Stimulated activated CD4-positive, alpha-beta T cell treated with anti-CD3 and anti-CD28 coated beads, Interleukin-1b, Interleukin-23, amount 100 ng/mL, for 4 hours (primary cell): ENCODE measurements around the gene DNAJC13.
A peak's percentile ranks its signal among the peaks of the same experiment; 100 is the strongest.

Experiments
- DNase-seq, 2 donors: peaks; one replicate each; pipeline ENCODE4 v3.0.0-alpha.2; 2020; ENCODE audit warnings: low read depth in 2 of 2

The DNAJC13 gene

DNA sequence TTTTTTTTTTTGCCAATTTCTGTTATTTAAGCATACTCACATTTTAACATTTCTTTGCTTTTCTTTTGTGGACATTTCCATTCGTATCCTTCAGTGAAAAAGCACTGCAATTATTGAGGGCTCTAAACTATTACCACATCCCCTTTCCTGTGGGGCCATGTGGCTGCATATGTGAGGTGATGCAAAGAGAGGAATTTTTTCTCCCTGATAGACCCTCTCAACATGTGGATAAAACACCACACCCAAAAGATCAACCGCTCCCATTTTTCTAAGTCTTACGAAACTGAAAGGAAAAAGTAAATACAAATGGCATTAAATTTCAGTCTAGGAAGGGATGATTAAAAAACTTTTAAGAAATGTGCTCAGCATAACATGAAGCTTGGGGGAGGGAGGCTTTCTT, 68.8 kb downstream of the DNAJC13 start:
- no peak for DNase-seq

DNA sequence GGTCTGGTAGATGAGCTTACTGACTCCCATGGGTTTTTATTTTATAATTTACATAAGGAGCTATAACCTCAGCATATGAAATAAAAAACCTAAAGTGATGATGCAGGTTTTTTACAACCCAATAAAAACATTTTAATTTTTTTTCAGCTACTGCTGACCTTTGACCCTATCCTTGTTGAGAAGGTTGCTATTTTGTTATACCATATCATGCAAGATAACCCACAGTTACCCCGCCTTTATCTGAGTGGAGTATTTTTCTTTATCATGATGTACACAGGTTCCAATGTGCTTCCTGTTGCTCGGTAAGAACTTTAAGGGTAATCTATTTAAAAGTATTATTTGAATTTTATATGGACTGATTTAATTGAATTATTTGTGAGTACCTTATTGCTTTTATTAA, 70.8 kb downstream of the DNAJC13 start:
- DNase-seq, result no peak

DNA sequence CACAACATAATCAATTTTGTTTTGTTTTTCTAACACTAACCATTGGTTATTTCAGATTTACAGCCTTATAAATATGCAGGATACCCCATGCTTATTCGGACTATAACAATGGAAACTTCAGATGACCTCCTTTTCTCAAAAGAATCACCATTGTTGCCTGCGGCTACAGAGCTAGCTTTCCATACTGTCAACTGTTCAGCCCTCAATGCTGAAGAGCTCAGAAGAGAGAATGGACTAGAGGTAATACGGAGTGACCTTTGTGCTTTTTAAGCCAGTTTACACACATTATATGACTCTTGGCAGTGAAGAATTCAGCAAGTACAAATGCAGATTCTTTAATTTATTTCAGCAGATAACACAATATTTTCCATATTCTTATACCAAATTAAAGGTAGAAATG, 81.8 kb downstream of the DNAJC13 start:
- no peak for DNase-seq

DNA sequence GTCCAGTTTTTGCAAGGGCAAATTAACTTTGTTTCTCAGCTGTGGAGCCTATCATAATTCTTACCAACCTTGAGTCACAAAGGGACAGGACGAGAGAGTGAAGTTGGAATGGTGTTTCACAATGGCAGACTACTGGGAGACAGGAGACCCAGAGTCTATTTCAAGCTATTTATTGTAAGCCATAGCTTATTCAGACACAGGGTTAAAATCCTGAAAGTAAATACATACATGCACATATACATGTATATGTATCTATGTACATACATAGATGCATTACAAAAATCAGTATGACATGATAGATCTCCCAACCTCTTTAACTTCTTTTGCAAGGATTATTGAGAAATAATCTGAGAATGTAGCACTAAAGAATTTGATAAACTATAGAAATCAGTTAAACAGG, 86.3 kb downstream of the DNAJC13 start:
- no peak for DNase-seq

DNA sequence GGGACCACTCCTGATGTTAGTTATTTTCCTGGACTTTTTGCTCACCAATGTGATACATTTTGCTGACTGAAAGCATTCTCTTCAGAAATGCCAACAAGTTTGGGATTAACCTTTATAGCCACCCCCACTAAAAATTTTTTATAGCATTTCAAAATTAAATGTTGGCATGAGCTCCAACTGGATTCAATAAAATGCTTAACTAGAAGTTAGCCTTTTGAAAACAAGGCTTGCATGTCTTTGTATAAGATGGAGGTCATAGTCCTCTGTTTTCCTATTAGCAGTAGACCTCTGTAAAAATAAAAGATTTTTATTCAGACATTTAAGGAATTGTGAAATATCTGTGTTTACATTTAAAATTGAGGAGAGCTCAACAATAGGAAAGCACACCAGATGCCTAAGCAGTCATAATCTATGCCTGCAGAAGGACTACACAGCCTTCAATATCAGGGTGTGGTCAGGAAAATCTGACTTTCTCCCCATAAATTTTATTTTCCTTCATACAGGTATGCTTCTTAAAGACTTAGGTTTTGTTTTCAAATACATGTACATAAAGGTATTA, 87.2 kb downstream of the DNAJC13 start:
- DNase-seq, result no peak

DNA sequence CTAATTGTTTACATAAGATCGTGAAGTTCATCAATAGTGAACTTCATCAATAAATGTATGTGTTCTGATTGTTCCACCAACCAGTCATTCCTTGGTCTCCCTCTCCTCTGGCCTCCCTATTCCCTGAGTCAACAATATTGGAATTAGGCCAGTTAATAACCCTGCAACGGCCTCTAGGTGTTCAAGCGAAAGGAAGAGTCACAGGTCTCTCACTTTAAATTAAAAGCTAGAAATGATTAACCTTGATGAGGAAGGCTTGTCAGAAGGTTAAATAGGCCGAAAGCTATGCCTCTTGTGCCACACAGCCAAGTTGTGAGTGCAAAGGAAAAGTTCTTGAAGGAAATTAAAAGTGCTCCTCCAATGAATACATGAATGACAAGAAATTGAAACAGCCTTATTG, 90.4 kb downstream of the DNAJC13 start:
- DNase-seq, result no peak

GRCh38 chr3:132509096-132509495, 91.8 kb downstream of the DNAJC13 start:
- DNase-seq, result no peak

DNA sequence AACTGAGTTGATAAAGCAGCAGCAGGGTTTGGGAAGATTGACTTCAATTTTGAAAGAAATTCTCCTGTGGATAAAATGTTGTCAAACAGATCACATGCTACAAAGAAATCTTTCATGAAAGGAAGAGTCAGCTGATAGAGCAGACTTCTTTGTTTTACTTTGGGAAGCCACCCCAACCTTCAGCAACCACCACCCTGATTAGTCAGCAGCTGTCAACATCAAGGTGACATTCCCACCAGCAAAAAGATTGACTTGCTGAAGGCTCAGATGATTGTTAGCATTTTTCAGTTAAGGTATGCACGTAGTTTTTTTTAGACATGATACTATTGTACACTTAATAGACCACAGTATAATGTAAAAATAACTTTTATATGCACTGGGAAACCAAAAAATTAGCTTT, 92.2 kb downstream of the DNAJC13 start:
- DNase-seq, result no peak

DNA sequence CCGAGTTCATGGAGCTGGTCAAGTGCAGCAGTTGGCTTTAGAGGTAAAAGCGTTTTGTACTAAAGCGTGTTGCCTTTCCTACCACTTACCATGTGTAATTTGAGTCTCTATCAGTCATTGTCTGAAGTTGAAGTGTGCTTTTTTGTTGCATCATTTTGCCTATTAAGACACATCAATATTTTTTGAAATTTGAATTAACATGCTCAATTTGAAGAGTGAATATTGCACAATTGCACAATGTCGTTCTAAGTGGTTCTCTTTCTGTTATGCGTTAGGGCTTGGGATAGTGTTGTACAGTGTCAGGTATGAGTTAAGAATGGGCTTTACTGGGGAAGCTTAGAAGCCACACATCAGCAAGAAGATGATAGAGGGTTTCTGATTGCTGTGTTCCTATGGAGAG, 95.8 kb downstream of the DNAJC13 start:
- DNase-seq, result no peak

GRCh38 chr3:132517311-132517710, 100.0 kb downstream of the DNAJC13 start:
- no peak for DNase-seq

GRCh38 chr3:132519914-132520313, 102.6 kb downstream of the DNAJC13 start:
- DNase-seq, result no peak

- DNase-seq, result no peak
These were observed 104.6 kb downstream of the DNAJC13 start for GRCh38 chr3:132521901-132522300.

GRCh38 chr3:132522353-132522752, 105.1 kb downstream of the DNAJC13 start:
- no peak for DNase-seq

- DNase-seq, result no peak
These were observed 113.3 kb downstream of the DNAJC13 start for GRCh38 chr3:132530624-132531023.

DNA sequence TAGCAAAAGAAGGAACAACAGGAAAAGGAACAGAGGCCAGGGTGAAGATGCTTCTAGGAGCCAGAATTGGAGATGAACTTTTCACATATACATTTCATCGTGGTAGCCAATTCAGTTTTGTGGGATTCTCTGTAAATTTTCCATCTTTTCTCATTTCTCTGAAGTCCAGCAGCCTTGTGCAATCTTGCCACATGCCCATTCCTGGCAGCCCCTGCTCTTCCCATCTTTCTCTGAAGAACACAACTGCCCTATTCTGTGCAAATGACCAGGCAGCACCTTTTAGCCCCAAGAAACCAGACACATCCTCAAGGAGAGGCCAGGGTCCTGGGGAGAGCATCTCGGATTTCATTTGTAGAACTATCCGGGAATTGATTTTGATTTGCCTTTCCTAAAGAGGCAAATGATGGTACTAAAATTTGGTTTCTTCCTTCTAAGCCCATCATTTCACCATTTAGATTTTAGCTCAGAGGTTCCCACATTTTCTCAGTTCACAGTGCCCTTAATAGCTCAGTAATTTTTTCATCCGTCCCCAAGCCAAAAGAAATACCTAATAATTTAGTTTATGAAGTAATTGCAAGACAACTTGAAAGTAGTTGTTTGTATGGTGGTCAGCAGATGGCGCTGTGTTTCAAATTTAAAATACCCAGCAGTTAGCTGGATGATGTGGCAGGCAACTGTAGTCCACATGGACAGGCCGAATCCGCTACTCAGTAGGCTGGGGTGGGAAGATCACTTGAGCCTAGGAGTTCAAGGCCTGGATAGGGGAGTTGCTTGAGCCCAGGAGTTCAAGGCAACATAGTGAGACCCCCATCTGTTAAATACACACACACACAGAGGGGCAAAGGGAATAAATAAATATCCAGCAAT, 118.5 kb downstream of the DNAJC13 start:
- DNase-seq, result peak; percentile 33 to 41

DNA sequence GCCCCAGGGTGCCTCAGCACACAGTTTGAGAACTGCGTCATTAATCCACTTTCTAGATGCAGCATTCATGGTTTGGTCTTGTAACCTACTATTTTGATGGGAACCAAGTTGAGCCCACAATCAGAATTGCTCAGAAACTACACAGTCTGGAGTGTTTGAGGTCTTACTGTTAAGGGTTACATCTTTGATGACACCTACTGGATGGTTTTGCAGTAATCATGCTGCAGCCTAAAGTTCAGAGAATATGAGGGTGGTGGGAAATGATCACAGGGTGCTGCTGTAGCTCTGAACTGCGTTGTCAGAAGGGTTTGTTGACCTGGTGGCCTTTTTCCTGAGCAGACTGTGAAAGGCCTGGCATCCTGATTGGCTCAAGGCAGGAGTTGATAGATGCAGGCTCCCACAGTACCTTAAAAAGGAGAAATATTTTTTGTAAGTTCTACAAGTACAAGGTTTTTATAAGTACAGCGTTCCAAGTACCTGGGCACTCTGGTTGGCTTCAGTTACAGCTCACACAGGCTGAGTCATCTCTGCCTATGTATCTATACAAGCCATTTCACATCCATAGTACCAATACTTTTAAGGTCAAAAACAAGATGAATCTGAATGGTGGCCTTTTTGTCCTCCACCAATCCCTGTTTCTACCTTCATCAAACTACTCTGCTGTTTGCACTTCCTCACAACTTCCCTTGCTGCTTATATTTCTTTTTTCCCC, 119.3 kb downstream of the DNAJC13 start:
- no peak for DNase-seq

GRCh38 chr3:132537297-132537696, 120.0 kb downstream of the DNAJC13 start:
- DNase-seq, result no peak

- DNase-seq, result no peak
These were observed 120.8 kb downstream of the DNAJC13 start for GRCh38 chr3:132538072-132538471.

DNA sequence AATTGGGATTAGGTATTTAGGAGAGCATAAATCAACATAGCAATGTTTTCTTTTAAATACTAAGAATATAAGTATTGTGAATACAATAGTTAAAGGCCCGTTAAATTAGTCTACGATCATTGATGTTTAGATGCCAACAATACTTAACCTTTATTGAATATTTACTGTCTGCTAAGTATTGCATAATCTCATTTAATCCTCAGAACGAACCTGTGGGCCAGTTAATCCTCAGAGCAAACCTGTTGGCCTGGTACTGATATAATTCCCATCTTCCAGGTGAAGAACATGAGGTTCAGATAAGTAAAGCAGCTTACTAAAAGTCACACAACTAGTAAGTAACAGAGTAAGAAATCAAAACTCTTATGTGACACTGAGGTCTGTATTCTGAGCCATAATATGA, 122.4 kb downstream of the DNAJC13 start:
- DNase-seq, result no peak

DNA sequence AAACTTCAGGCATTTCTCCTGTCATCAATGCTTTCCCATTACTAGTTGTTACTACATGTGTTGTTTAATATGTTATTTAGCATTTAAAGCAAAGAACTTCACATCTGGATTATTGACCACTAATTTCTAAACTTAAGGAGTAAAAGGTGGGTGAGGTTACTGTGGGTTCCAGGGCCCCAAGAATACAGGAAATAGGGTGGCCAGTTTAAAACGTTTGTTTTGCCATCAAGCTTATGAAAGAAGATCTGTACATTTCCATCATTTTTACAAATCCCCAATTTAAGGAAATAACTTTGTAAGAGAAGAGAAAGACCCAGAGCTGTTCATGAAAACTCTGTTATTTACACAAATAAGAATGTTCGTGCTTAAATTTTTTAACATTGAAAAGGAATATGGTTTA, 125.3 kb downstream of the DNAJC13 start:
- DNase-seq, result no peak

- no peak for DNase-seq
These were observed 125.9 kb downstream of the DNAJC13 start for GRCh38 chr3:132543011-132543739.

GRCh38 chr3:132544130-132544529, 126.8 kb downstream of the DNAJC13 start:
- DNase-seq, result no peak
